SK-N-SH (cell line): ENCODE measurements around the gene GDPD4. TPM values are rescaled to one million over a fixed set of nuclear protein-coding genes. Genes with fewer than 3 reads are reported as not detected.

ENCODE experiments used
- CTCF ChIA-PET: fragments of 300-600, 350-600 bp; formaldehyde crosslinking; extraction: SDS; loops from one replicate; lab custom pipeline; 2021; lab: Yijun Ruan, JAX
- POLR2A ChIA-PET: fragments of 350-600 bp; sonication (Branson Sonifier 250); formaldehyde crosslinking; extraction: SDS; loops from one replicate; lab custom pipeline; 2020; ENCODE audit warnings: antibody characterized with exemption, inconsistent platforms; lab: Yijun Ruan, JAX
- DNase-seq: peaks from one replicate; pipeline ENCODE4 v3.0.0; 2012
- H2AFZ ChIP-seq: fragments of 200-600 bp; sonication (generic); 2 replicates; pipeline ENCODE4 v1.8.1; 2016; ENCODE audit warnings: antibody characterized with exemption, mild to moderate bottlenecking, low read depth
- H3F3A ChIP-seq: fragments of 200-600 bp; sonication (generic); replicated peaks from 2 replicates; pipeline ENCODE3; 2016; ENCODE audit warnings: antibody characterized with exemption, mild to moderate bottlenecking; ENCODE audit not compliant: insufficient read depth
- H3K27ac ChIP-seq, 2 experiments: fragments of 200-500 bp in 1 of 2; fragments of 200-600 bp in 1 of 2; sonication (Bioruptor generic) in 1 of 2; sonication (generic), shearing (Covaris generic) in 1 of 2; 2 replicates each; pipeline versions ENCODE4 v1.5.1 to v1.6.1; 2014 to 2016; ENCODE audit warnings: low read depth in 2 of 2, inconsistent platforms in 1 of 2, low read length in 1 of 2, mild to moderate bottlenecking in 1 of 2, mixed read lengths in 1 of 2
- H3K27me3 ChIP-seq: fragments of 200-600 bp; sonication (generic), shearing (Covaris generic); 2 replicates; pipeline ENCODE4 v1.6.1; 2016; ENCODE audit warnings: mixed run types; ENCODE audit not compliant: insufficient read depth
- H3K36me3 ChIP-seq, 2 experiments: fragments of 200-500 bp in 1 of 2; fragments of 200-600 bp in 1 of 2; sonication (Bioruptor generic) in 1 of 2; sonication (generic) in 1 of 2; replicated peaks in 1 of 2; 2 replicates each; pipeline versions ENCODE3 to v1.5.1; 2014 to 2016; ENCODE audit warnings: low read length in 1 of 2, mild to moderate bottlenecking in 1 of 2; ENCODE audit not compliant: insufficient read depth in 2 of 2, control insufficient read depth in 1 of 2
- H3K4me1 ChIP-seq, 2 experiments: fragments of 200-500 bp in 1 of 2; fragments of 200-600 bp in 1 of 2; sonication (Bioruptor generic) in 1 of 2; sonication (generic), shearing (Covaris generic) in 1 of 2; 2 replicates each; pipeline versions ENCODE4 v1.5.1 to v1.6.1; 2014 to 2016; ENCODE audit warnings: low read depth in 1 of 2, low read length in 1 of 2, mixed run types in 1 of 2; ENCODE audit not compliant: insufficient read depth in 2 of 2, control insufficient read depth in 1 of 2
- H3K4me2 ChIP-seq: fragments of 200-600 bp; sonication (generic), shearing (Covaris generic); 2 replicates; pipeline ENCODE4 v1.6.1; 2017; ENCODE audit warnings: mixed run types
- H3K4me3 ChIP-seq, 2 experiments: fragments of 200-500 bp in 1 of 2; fragments of 200-600 bp in 1 of 2; sonication (Bioruptor generic) in 1 of 2; sonication (generic), shearing (Covaris generic) in 1 of 2; 2 replicates each; pipeline versions ENCODE4 v1.5.1 to v1.8.1; 2014 to 2016; ENCODE audit warnings: low read depth in 2 of 2, inconsistent platforms in 1 of 2, low read length in 1 of 2, mild to moderate bottlenecking in 1 of 2, mixed read lengths in 1 of 2, moderate library complexity in 1 of 2
- H3K79me2 ChIP-seq: fragments of 200-600 bp; sonication (generic); 2 replicates; pipeline ENCODE4 v1.8.1; 2017; ENCODE audit warnings: mild to moderate bottlenecking; ENCODE audit not compliant: insufficient read depth
- H3K9ac ChIP-seq: fragments of 200-600 bp; sonication (generic); 2 replicates; pipeline ENCODE4 v1.6.1; 2017; ENCODE audit warnings: mixed run types
- H3K9me2 ChIP-seq: fragments of 200-600 bp; sonication (generic); 2 replicates; pipeline ENCODE4 v1.6.1; 2017; ENCODE audit warnings: mixed run types
- H3K9me3 ChIP-seq: fragments of 200-600 bp; sonication (generic); 2 replicates; pipeline ENCODE4 v1.6.1; 2017; ENCODE audit warnings: mixed run types, mild to moderate bottlenecking, moderate library complexity
- H4K20me1 ChIP-seq: fragments of 200-600 bp; sonication (generic); 2 replicates; pipeline ENCODE4 v1.6.1; 2017; ENCODE audit warnings: mild to moderate bottlenecking, mixed run types; ENCODE audit not compliant: insufficient read depth
- ELF1 ChIP-seq: IDR thresholded peaks from 2 replicates; pipeline ENCODE4 v1.4.0; 2012
- EP300 ChIP-seq, 2 experiments: IDR thresholded peaks; 2 replicates each; pipeline versions ENCODE4 v1.4.0 to v1.6.1; 2012; ENCODE audit warnings: borderline replicate concordance in 1 of 2, low read depth in 1 of 2, low read length in 1 of 2
- EZH2phosphoT487 ChIP-seq: fragments of 200-600 bp; sonication (generic); IDR thresholded peaks from 2 replicates; pipeline ENCODE4 v1.6.1; 2017; ENCODE audit warnings: low read depth, mixed run types, mild to moderate bottlenecking, antibody characterized with exemption, moderate library complexity, borderline replicate concordance
- FOSL2 ChIP-seq: IDR thresholded peaks from 2 replicates; pipeline ENCODE4 v1.4.0; 2012; ENCODE audit warnings: low read depth, mild to moderate bottlenecking, moderate library complexity, borderline replicate concordance
- FOXJ3 ChIP-seq: sonication (generic); formaldehyde crosslinking; IDR thresholded peaks from 2 replicates; pipeline ENCODE4 v1.5.1; 2020; ENCODE audit warnings: mild to moderate bottlenecking, missing genetic modification reagents
- JUND ChIP-seq: IDR thresholded peaks from 2 replicates; pipeline ENCODE4 v1.4.0; 2012
- MAX ChIP-seq: IDR thresholded peaks from 2 replicates; pipeline ENCODE4 v1.4.0; 2012; ENCODE audit warnings: low read depth
- NFIC ChIP-seq: IDR thresholded peaks from 2 replicates; pipeline ENCODE4 v1.4.0; 2012; ENCODE audit warnings: borderline replicate concordance
- POLR2AphosphoS5 ChIP-seq: IDR thresholded peaks from 2 replicates; pipeline ENCODE4 v1.6.1; 2012; ENCODE audit warnings: low read depth, low read length
- RAD21 ChIP-seq: IDR thresholded peaks from 2 replicates; pipeline ENCODE4 v1.6.1; 2012; ENCODE audit warnings: mild to moderate bottlenecking, low read length
- RCOR1 ChIP-seq: fragments of 150-350 bp; IDR thresholded peaks from 2 replicates; pipeline ENCODE4 v1.6.1; 2017; ENCODE audit warnings: antibody characterized with exemption, low read length
- REST ChIP-seq: IDR thresholded peaks from 2 replicates; pipeline ENCODE4 v1.6.1; 2012; ENCODE audit warnings: mild to moderate bottlenecking, low read depth, low read length, moderate library complexity
- RFX5 ChIP-seq: IDR thresholded peaks from 2 replicates; pipeline ENCODE4 v1.6.1; 2012; ENCODE audit warnings: mild to moderate bottlenecking, improper control_type of control experiment, low read length
- RXRA ChIP-seq: IDR thresholded peaks from 2 replicates; pipeline ENCODE4 v1.4.0; 2012; ENCODE audit warnings: low read depth, mild to moderate bottlenecking, borderline replicate concordance
- SIN3A ChIP-seq: IDR thresholded peaks from 2 replicates; pipeline ENCODE4 v1.6.1; 2012; ENCODE audit warnings: low read depth, mild to moderate bottlenecking, low read length, moderate library complexity, borderline replicate concordance
- TCF12 ChIP-seq: IDR thresholded peaks from 2 replicates; pipeline ENCODE4 v1.4.0; 2012
- TEAD4 ChIP-seq: IDR thresholded peaks from 2 replicates; pipeline ENCODE4 v1.4.0; 2012; ENCODE audit warnings: mild to moderate bottlenecking, borderline replicate concordance; ENCODE audit not compliant: insufficient read depth
- USF1 ChIP-seq: IDR thresholded peaks from 2 replicates; pipeline ENCODE4 v1.4.0; 2012; ENCODE audit warnings: low read depth, borderline replicate concordance
- YY1 ChIP-seq: IDR thresholded peaks from 2 replicates; pipeline ENCODE4 v1.4.0; 2012; ENCODE audit warnings: low read depth, mild to moderate bottlenecking
- WGBS: methylation state at CpG from one replicate; pipeline ENCODE4 v1.1.6; 2017; ENCODE audit warnings: low lambda C conversion rate; 5-methylcytosine and 5-hydroxymethylcytosine counted together
- polyA plus RNA-seq, 3 experiments: library from polyadenylated mRNA; depleted of rRNA; stranded (reverse); fragments of >200 nt; gene quantifications; 2 replicates each; pipeline ENCODE4 v1.2.3, GENCODE V29; 2012

Gene GDPD4
- polyA plus RNA-seq, 1 of the 3 experiments (the other 2 are of a cell fraction): not detected

GRCh38 chr11:77294040-77294439 lies 7.4 kb downstream of the GDPD4 start:
- ChIA-PET POLR2A (no interaction called here), CTCF (no interaction called here)
- WGBS: 72% methylated on average over 3 of the region's 3 CpGs

GRCh38 chr11:77289737-77290136 lies 11.7 kb downstream of the GDPD4 start:
- no peak overlapping the region for H3K4me3 ChIP-seq
- H3K27ac ChIP-seq: no peak overlapping the region
- H3K4me1 ChIP-seq: peaks cover 4 to 7% of the 10 kb centered on the region in 2 experiments; a peak in 2 of 4 replicates
- H3K36me3 ChIP-seq: no peaks in the 10 kb centered on the region
- no peak overlapping the region for H3K9ac ChIP-seq
- H3K4me2 ChIP-seq: no peak overlapping the region
- peaks cover 6% of the 10 kb centered on the region for H3F3A ChIP-seq
- H3K79me2 ChIP-seq: no peaks in the 10 kb centered on the region
- no peak overlapping the region for H2AFZ ChIP-seq
- no peaks in the 10 kb centered on the region for H3K9me3 ChIP-seq
- ChIA-PET POLR2A (no interaction called here), CTCF (no interaction called here)
- no peaks in the 10 kb centered on the region for H3K9me2 ChIP-seq
- DNase-seq: no peak
- WGBS: 92% methylated on average over 4 of the region's 4 CpGs
- H4K20me1 ChIP-seq: no peaks in the 10 kb centered on the region
- no peaks in the 10 kb centered on the region for H3K27me3 ChIP-seq
- TF ChIP-seq RCOR1 (no peak), TEAD4 (no peak), RFX5 (no peak), EP300 (IDR thresholded peaks at IDR 0.05; ENCODE audit: borderline replicate concordance in 1 of 2, low read depth in 1 of 2, low read length in 1 of 2) (no peak), EZH2phosphoT487 (no peak), TCF12 (no peak), POLR2AphosphoS5 (no peak), RXRA (no peak), MAX (no peak), FOXJ3 (CRISPR knock-in tag) (no peak), FOSL2 (no peak), NFIC (no peak), USF1 (no peak), YY1 (no peak), SIN3A (no peak)

More at GRCh38 chr11:77294040-77294439, 7.4 kb downstream of the GDPD4 start:
- Histone ChIP-seq H3K79me2 (no peaks in the 10 kb centered on the region), H3K4me3 (no peak overlapping the region), H3K27me3 (no peaks in the 10 kb centered on the region), H4K20me1 (no peaks in the 10 kb centered on the region), H3K4me2 (no peak overlapping the region), H3K9me3 (no peaks in the 10 kb centered on the region), H3K36me3 (no peaks in the 10 kb centered on the region), H3K4me1 (no peaks in the 10 kb centered on the region), H3K27ac (no peak overlapping the region), H2AFZ (no peak overlapping the region), H3K9ac (no peak overlapping the region), H3K9me2 (no peaks in the 10 kb centered on the region), H3F3A (no peaks in the 10 kb centered on the region)
- DNase-seq: no peak
- no peak for TF ChIP-seq RAD21
- TF ChIP-seq RFX5: no peak
- TF ChIP-seq EZH2phosphoT487: no peak
- no peak for TF ChIP-seq MAX
- TF ChIP-seq NFIC: no peak
- TF ChIP-seq ELF1: no peak
- no peak for TF ChIP-seq RXRA
- no peak for TF ChIP-seq REST
- TF ChIP-seq JUND: no peak
